ENCODE data around the gene UNC5A.

DNA sequence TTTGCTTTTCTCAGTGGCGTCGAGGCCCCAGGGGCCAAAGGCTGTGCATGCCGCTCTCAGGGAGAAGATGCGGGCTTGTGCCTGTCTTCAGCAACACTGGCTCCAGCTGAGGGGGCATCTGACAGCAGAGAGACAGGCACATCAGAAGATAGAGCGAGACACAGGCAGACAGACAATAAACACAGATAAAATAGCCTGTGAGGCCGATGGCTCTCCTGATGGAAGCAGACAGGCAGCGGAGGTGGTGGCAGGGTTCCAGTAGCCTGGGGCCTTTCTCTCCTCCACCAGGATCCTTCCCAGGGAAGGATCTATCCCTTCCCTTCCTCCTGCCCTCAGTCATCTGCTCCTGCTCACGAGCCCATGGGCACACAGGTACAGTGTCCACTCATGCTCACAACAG, 16.6 kb upstream of the UNC5A start:
- TF ChIP-seq TAF1 (IDR thresholded peaks at IDR 0.05; ENCODE audit: borderline replicate concordance, insufficient read depth, low read length) (no peak), POLR2AphosphoS5 (IDR thresholded peaks at IDR 0.05; ENCODE audit: low read depth, low read length) (no peak), FOXP2 (optimal IDR thresholded peaks at IDR 0.05; ENCODE audit: borderline replicate concordance, extremely low read depth, extremely low read length, insufficient read depth) (no peak)

Data from PFSK-1 (cell line).